Measurements from ENCODE around the gene AMDHD2.

- TF ChIP-seq, protein P1, sequence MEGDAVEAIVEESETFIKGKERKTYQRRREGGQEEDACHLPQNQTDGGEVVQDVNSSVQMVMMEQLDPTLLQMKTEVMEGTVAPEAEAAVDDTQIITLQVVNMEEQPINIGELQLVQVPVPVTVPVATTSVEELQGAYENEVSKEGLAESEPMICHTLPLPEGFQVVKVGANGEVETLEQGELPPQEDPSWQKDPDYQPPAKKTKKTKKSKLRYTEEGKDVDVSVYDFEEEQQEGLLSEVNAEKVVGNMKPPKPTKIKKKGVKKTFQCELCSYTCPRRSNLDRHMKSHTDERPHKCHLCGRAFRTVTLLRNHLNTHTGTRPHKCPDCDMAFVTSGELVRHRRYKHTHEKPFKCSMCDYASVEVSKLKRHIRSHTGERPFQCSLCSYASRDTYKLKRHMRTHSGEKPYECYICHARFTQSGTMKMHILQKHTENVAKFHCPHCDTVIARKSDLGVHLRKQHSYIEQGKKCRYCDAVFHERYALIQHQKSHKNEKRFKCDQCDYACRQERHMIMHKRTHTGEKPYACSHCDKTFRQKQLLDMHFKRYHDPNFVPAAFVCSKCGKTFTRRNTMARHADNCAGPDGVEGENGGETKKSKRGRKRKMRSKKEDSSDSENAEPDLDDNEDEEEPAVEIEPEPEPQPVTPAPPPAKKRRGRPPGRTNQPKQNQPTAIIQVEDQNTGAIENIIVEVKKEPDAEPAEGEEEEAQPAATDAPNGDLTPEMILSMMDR (conservative IDR thresholded peaks at IDR 0.05 in 1 of 2, IDR thresholded peaks at IDR 0.05 in 1 of 2; ENCODE audit: extremely low read depth in 1 of 2, insufficient read depth in 1 of 2, low read depth in 1 of 2, low read length in 2 of 2) = no peak
- no peak for TF ChIP-seq EZH2 (IDR thresholded peaks at IDR 0.05; ENCODE audit: borderline replicate concordance, low read length)
These were observed 47.7 kb upstream of the AMDHD2 start for GRCh38 chr16:2472488-2472864.

Measured in mammary epithelial cell (primary cell).